ENCODE data around the gene CAMTA1.

CAMTA1 gene

GRCh38 chr1:6923416-6923815 lies 138.2 kb downstream of the CAMTA1 start:
- DNase-seq (ENCODE audit: low read depth in 2 of 3, low spot score in 1 of 3), result no peak

DNA sequence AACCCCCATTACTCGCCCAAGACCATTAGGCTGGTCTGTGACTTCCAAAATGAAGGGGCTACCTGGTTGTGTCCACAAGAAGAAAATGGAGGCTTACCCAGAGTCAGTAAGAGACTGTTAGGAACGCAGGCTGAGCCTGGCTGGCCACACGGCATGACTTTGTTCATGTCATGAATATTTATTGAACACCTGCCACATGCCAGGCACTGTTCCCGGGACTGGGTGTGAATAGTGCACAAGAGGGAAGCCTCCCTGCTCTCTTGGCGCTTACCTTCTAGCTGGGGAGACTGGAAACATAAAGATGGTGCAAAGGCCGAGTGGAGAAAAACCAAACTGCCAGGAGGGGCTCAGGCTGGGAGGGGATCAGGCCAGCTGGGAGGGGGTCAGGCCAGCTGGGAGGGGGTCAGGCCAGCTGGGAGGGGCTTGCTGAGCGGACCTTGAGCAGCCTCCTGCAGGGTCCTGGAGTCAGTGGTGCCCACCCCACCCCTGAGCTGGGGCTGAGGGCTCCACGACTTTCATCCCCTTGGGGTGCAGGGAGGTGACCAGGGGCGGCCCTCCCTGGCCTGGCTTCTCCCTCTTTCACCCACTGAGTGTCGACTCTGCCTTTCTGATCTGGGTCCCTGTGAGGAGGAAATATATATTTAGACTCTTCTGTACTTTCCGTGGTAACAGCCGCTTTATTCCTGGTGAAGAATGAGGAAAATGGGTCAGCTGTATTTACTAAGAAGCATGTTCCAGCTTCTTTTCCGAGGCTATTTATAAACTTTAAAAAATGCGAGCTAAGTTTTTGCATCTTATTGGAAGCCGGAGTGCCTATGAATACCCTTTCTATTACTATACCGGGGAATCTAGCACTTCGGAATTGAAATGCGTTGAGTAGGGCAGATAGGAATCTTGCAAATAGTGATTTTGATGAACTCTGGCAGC lies 139.0 kb downstream of the CAMTA1 start:
- DNase-seq (ENCODE audit: low read depth in 2 of 3, low spot score in 1 of 3), result no peak

GRCh38 chr1:6924891-6925290 lies 139.6 kb downstream of the CAMTA1 start:
- no peak for DNase-seq (ENCODE audit: low read depth in 2 of 3, low spot score in 1 of 3)

- DNase-seq (ENCODE audit: low read depth in 2 of 3, low spot score in 1 of 3), result no peak
Observed at GRCh38 chr1:6927626-6928025, 142.4 kb downstream of the CAMTA1 start.

DNA sequence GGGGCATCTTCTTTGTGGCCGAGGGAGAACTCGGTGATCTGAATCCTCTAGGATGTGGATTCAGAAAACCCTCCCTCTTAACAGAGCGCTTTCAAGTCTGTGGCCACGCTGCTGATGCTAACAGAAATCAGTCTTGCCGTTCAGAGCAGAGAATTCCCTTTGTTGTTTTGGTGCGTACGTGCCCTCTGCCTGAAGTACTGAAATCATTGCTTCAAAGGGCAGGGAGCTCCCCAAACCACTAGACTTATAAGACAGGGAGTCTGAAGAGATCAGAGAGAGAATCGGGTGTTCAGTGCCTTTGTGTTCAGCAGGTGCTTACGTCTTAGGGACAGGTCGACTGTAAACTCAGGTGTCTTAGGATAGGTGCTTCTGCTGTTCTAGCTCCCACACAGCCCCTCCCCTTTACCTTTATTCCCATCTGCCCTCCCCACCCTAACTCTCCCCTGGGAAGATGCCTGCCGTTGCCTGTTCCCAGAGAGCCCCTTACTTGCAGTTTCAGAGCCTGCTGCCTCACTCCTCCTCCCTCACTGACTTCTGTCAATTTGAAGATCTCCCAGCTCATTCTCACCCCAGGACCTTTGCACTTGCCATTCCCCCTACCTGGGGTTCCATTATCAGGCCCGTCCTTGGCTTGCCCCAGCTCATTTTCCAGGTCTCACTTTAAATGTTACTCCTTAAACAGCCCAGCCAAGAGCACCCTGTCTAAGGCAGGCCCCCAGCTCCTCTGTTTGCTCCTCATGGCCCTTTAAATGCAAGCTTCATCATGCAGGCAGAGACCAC lies 143.0 kb downstream of the CAMTA1 start:
- no peak for DNase-seq (ENCODE audit: low read depth in 2 of 3, low spot score in 1 of 3)

DNA sequence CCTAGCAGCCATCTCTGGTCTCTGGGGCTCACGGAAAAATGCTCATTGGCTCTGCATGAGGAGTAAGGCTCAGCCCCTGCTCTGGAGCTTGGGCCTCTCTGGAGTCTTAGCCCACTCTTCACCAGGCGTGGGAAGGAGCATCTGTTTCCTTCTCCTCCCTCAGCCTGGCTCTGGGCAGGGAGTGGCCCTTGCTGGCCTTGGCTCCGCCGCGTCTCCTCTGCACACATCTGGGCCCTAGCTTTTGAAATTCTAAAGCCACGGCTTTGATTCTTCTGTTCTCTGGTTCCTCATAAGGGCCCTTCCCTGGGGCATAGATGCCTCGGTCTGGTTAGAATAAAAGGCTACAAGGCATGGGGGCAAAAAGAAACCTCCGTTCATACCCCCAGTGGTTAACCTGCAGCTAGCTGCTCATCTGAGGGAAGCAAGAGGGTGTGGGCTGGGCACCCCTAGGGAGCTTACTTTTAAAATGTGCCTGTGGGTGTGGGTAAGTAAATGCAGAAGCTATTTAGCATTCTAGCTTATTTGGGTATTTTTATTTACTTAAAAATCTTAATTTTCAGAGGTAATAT lies 145.6 kb downstream of the CAMTA1 start:
- DNase-seq (ENCODE audit: low read depth in 2 of 3, low spot score in 1 of 3), result no peak

- no peak for DNase-seq (ENCODE audit: low read depth in 2 of 3, low spot score in 1 of 3)
Observed at GRCh38 chr1:6935361-6935883, 150.2 kb downstream of the CAMTA1 start.

DNA sequence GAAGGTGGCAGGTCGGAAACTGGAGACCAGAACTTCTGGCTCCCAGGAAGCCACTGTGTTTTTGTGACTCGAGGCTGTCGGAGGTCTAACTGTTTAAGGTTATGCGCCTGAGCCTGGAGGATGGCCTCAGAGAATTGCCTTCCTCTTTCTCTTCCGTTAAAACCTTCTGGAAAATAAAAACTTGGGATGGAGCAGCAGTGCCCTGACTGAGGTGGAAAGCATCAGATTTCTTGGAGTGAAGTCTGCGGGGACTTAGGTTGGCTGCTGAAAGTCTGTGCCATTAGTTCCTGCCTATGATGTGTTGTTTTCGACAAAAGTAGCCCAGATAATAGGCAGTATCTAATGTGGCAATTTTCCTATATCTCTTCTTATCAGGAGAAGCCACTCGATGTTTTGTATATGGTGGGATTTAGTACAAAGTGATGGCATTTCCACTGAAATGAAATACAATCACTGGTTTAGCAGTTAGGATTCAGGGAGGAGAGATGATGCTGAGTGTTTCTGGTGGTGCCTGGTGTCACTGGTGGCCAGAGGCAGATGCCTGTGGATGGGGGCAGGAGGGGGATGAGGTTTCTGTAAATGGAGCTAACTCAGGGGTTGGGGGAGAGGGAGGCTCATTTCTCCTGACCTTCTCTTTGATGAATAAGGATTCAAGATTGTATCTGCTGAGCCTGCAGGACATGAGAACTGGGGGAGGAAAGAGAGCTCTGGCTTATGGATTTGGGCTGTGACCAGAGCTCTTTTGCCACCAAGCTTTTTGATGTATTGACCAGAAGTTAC lies 150.8 kb downstream of the CAMTA1 start:
- no peak for DNase-seq (ENCODE audit: low read depth in 2 of 3, low spot score in 1 of 3)

DNA sequence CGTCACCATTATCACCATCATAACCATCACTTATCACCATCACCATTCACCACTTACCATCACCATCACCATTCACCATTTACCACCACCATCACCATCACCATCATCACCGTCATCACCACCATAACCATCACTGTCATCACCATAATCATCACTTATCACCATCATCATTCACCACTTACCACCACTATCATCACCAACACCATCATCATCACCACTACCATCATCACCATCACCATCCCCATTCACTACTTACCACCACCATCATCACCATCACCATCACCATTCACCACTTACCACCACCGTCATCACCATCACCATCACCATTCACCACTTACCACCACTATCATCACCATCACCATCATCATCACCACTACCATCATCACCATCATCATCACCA lies 151.8 kb downstream of the CAMTA1 start:
- DNase-seq (ENCODE audit: low read depth in 2 of 3, low spot score in 1 of 3), result no peak

- DNase-seq (ENCODE audit: low read depth in 2 of 3, low spot score in 1 of 3), result no peak
Observed at GRCh38 chr1:6939363-6939762, 154.1 kb downstream of the CAMTA1 start.

DNA sequence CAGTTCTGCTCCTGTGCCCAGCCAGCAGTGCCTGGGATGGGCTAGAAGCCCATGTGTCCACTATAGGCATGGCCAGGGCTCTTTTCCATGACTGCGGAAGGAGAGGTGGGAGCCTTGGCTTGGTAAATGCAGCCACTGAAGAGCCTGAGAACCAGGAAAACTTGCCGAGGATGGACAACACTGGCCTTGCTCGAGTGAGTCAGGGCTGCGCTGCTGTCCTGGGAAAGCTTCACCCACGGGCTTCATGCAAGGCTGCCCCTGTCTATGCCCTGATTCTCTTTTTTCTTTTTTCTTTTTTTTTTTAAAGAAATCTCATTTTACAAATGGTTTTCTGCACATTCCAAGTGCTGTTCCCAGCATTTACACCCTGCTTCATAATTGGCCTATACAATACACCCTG lies 156.5 kb downstream of the CAMTA1 start:
- no peak for DNase-seq (ENCODE audit: low read depth in 2 of 3, low spot score in 1 of 3)

- no peak for DNase-seq (ENCODE audit: low read depth in 2 of 3, low spot score in 1 of 3)
Observed at GRCh38 chr1:6942990-6943389, 157.7 kb downstream of the CAMTA1 start.

DNA sequence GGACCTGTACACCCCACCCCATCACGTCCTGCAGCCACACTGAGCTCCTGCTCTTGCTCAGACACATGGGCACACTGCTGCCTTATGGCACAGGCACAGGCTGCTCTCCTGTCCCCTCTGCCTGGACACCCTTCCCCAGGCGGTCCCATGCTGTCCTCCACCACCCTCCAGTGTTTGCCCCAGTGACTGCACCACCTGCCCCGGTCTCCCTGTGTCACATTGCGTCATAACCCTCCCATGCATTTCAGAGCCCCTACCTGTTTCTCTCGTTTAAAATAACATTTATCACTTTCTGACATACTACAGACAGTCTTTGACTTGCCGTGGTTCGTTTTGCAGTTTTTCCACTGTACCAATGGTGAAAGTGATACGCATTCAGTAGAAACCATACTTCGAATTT lies 159.2 kb downstream of the CAMTA1 start:
- no peak for DNase-seq (ENCODE audit: low read depth in 2 of 3, low spot score in 1 of 3)

DNA sequence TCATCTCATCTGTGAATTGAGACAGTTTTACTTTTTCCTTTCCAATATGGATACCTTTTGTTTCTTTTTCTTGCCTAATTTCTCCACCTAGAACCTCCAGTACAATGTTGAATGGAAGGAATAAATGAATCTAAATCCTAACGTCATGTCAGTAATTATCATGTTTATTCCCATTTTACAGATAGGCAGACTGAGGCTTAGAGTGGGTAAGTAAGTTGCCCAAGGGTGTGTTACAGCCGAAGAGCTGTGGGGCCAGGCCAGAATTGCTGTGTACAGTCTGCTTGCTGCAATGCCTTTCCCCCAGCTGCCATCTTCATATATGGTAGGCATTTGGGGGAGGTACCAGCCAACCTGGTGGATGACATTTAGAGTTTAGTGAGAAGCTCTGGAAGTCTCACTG lies 162.7 kb downstream of the CAMTA1 start:
- DNase-seq (ENCODE audit: low read depth in 2 of 3, low spot score in 1 of 3), result no peak

DNA sequence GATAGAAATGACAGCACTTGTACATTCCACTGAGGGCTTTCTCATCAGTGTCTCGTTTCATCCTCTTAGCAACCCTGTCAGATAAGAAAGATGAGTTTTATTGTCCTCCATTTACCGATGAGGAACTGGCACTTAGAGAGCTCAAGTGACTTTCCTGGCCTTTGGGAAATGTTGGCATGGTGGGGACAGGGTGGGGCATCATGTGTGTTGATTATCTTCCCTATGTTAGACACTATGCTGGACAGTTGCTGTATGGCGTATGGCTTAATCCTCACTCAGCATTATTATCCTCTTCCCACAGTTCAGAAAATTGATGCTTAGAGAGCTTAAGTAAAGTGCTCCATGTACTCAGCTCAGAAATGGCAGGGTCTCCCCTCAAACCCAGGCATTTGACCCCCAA lies 163.2 kb downstream of the CAMTA1 start:
- DNase-seq (ENCODE audit: low read depth in 2 of 3, low spot score in 1 of 3), result no peak

DNA sequence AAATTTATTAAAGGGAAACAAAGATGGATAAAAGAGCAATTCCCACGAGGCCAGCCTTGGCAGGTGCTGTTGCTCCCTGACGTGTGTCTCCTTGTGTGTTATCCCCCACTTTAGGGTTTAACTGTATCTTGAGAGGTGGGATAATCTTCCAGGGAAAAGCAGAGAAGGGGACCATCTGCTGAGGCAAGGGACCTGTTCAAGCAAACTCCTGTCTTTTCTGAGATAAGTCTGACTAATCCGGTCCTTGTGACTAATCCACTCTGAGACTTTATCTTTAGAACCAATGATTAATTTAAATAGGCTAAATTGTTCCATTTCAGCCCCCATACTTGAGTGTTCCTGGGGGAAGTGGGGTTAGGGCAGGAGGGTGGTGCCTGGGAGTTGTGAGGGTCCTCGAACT lies 163.6 kb downstream of the CAMTA1 start:
- no peak for DNase-seq (ENCODE audit: low read depth in 2 of 3, low spot score in 1 of 3)

DNA sequence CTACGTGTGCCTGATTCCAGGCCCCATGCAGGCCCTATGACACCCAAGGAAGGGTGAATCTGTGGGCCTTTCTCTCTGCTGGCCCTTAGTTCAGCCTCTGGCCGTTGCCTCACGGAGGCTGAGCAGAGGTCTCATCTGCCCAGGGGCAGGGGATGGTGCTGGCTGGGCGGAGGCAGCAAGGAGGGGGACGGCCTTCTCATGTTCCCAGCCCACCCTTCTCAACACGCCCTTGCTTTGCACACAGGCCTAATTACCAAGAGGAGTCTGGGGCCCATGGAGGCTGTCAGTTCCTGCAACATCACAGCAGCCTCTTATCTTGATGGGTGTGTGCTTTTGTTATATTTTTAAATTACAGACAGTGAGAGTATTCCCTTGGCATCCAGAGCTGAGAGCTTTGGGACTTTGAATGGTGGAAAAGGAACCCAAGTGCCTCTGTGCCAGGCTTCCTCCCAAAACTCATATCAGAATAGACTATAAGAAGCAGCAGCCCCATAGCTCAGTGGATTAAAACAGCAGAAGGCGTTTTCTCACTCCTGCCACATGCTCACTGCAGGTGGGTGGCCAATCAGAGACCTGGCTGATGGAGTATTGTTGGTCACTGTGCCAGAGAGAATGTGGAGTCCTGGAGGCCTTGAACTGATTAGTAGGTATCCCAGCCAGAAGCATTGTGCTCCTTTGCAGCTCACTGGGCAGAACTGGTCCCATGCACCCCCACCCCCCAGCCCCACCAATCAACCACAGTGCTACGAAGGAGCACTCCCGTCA lies 164.9 kb downstream of the CAMTA1 start:
- DNase-seq (ENCODE audit: low read depth in 2 of 3, low spot score in 1 of 3), result no peak

DNA sequence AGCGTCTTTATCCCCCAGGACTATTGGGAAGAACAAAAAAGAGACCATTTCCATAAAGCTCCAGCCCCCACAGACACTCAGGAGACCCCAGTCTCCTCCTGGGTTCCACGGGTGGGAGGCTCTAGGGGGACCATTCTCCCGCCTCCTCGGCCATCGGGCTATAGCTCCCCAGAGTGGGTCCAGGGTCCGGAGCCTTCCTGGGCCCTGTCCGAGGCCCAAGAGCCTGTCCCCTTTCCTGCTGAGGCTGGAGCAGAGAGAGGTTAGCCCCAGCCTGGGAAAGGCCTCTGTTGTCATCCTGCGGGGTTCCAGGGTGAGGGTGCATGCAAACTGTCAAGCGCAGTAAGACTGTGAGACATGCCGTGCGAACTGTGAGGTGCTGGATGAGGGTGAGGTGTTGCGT lies 166.3 kb downstream of the CAMTA1 start:
- no peak for DNase-seq (ENCODE audit: low read depth in 2 of 3, low spot score in 1 of 3)

- DNase-seq (ENCODE audit: low read depth in 2 of 3, low spot score in 1 of 3), result no peak
Observed at GRCh38 chr1:6953216-6953615, 168.0 kb downstream of the CAMTA1 start.

DNA sequence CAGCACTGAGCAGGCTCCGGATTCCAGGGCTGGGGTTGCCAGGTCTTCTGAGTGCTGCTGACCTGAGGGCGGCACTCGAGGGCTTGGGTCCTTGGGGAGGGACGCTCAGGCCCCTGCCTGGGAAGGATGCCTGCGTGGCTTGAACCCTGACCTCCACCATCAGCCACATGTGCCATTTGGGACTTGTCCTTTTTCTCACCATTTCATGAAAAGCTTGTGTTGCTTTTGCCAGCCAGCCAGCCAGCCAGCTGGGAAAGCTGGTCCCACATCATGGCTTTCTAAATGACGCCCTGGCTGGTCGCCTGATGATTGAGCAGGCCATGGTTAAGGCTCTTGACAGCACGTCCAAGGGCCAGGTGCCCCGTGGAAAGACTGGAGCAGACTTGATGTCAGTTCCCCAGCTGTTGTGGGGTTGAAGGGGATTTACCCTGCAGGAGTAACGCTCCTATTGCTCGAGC lies 168.7 kb downstream of the CAMTA1 start:
- no peak for DNase-seq (ENCODE audit: low read depth in 2 of 3, low spot score in 1 of 3)

Data from stimulated activated CD4-positive, alpha-beta T cell treated with anti-CD3 and anti-CD28 coated beads, Interleukin-12 subunit alpha, Interleukin-12 subunit beta, amount 100 ng/mL, for 48 hours (primary cell).